Measurements from ENCODE around the gene PIK3R1.

Gene PIK3R1

GRCh38 chr5:68215208-68215897, at the start of gene PIK3R1:
Gene PIK3R1, plus strand, starts transcription at chr5:68215756. Its CDS starts 10,920 bp downstream, at chr5:68226676.
- DNase-seq (ENCODE audit: low read depth) = peak; percentile 91

GRCh38 chr5:68167195-68167651, 48.3 kb upstream of the PIK3R1 start:
- DNase-seq (ENCODE audit: low read depth) = no peak

- DNase-seq (ENCODE audit: low read depth) = no peak
Measured at GRCh38 chr5:68169903-68170302, 45.7 kb upstream of the PIK3R1 start.

- no peak for DNase-seq (ENCODE audit: low read depth)
Measured at GRCh38 chr5:68170826-68171558, 44.6 kb upstream of the PIK3R1 start.

GRCh38 chr5:68172314-68172713, 43.2 kb upstream of the PIK3R1 start:
- DNase-seq (ENCODE audit: low read depth) = no peak

- no peak for DNase-seq (ENCODE audit: low read depth)
Measured at GRCh38 chr5:68173007-68173406, 42.5 kb upstream of the PIK3R1 start.

- DNase-seq (ENCODE audit: low read depth) = no peak
Measured at GRCh38 chr5:68176253-68176652, 39.3 kb upstream of the PIK3R1 start.

- no peak for DNase-seq (ENCODE audit: low read depth)
Measured at GRCh38 chr5:68176802-68177479, 38.6 kb upstream of the PIK3R1 start.

- no peak for DNase-seq (ENCODE audit: low read depth)
Measured at GRCh38 chr5:68177676-68178075, 37.9 kb upstream of the PIK3R1 start.

GRCh38 chr5:68178579-68178978, 37.0 kb upstream of the PIK3R1 start:
- no peak for DNase-seq (ENCODE audit: low read depth)

GRCh38 chr5:68180121-68181038, 35.2 kb upstream of the PIK3R1 start:
- no peak for DNase-seq (ENCODE audit: low read depth)

- DNase-seq (ENCODE audit: low read depth) = no peak
Measured at GRCh38 chr5:68181039-68181599, 34.4 kb upstream of the PIK3R1 start.

- DNase-seq (ENCODE audit: low read depth) = no peak
Measured at GRCh38 chr5:68182094-68182493, 33.5 kb upstream of the PIK3R1 start.

GRCh38 chr5:68182534-68182933, 33.0 kb upstream of the PIK3R1 start:
- no peak for DNase-seq (ENCODE audit: low read depth)

- DNase-seq (ENCODE audit: low read depth) = no peak
Measured at GRCh38 chr5:68187268-68188055, 28.1 kb upstream of the PIK3R1 start.

- no peak for DNase-seq (ENCODE audit: low read depth)
Measured at GRCh38 chr5:68189171-68189570, 26.4 kb upstream of the PIK3R1 start.

GRCh38 chr5:68189613-68190012, 25.9 kb upstream of the PIK3R1 start:
- no peak for DNase-seq (ENCODE audit: low read depth)

GRCh38 chr5:68190619-68191018, 24.9 kb upstream of the PIK3R1 start:
- DNase-seq (ENCODE audit: low read depth) = no peak

GRCh38 chr5:68191083-68191791, 24.3 kb upstream of the PIK3R1 start:
- no peak for DNase-seq (ENCODE audit: low read depth)

GRCh38 chr5:68192679-68193060, 22.9 kb upstream of the PIK3R1 start:
- DNase-seq (ENCODE audit: low read depth) = no peak
